ENCODE results near the gene NF2. TPM values are rescaled to one million over a fixed set of nuclear protein-coding genes. Genes with fewer than 3 reads are reported as not detected.

NF2 gene
- total RNA-seq, 1 experiment from 2014 or later: 56.9 TPM

DNA sequence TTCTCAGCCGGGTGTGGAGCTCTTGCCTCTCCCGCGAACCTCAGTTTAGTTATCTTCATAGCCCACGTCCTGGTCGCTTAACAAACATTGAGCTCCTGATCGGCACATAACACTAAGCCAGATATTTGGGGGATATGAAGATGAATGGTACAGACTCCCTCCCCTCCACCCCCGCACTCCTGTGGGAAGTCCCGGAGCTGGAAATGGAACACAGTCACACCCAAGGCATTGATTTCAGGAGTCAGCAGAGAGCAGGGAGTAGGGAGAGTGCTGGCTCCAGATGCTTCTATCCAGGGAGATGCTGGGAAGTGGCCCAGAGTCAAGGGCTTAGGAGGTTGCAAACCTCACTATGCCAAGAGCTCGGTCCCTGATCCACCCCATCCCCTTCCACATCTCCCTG, 90.2 kb downstream of the NF2 start:
- ChIA-PET CTCF (interaction anchor here (0.6 to 7.8 kb wide), 3 partner anchors 10 to 562 kb away, joined by 3 to 105 read pairs (median 5); no protein-coding TSS in a partner anchor), POLR2A (no interaction called here)
- H3K4me1 Mint-ChIP-seq: peaks cover 40% of the 10 kb centered on the region
- TF ChIP-seq SP1 (CRISPR knock-in tag; conservative IDR thresholded peaks at IDR 0.05) (no peak), ZNF317 (CRISPR knock-in tag; IDR thresholded peaks at IDR 0.05; ENCODE audit: borderline replicate concordance, low read depth) (no peak), KAT7 (CRISPR knock-in tag; IDR thresholded peaks at IDR 0.05; ENCODE audit: borderline replicate concordance) (no peak)
- TF ChIP-seq, protein P1, sequence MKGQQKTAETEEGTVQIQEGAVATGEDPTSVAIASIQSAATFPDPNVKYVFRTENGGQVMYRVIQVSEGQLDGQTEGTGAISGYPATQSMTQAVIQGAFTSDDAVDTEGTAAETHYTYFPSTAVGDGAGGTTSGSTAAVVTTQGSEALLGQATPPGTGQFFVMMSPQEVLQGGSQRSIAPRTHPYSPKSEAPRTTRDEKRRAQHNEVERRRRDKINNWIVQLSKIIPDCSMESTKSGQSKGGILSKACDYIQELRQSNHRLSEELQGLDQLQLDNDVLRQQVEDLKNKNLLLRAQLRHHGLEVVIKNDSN (CRISPR knock-in tag; IDR thresholded peaks at IDR 0.05): no peak
- no peaks in the 10 kb centered on the region for H3K9me3 Mint-ChIP-seq
- ATAC-seq (no peak), DNase-seq (ENCODE audit: low spot score) (no peak)
- no peak overlapping the region; the same call in 1 of the 2 replicates for H3K27ac Mint-ChIP-seq
- no peak overlapping the region for H3K4me3 Mint-ChIP-seq
- H3K27me3 Mint-ChIP-seq (ENCODE audit: low read depth): no peaks in the 10 kb centered on the region
- H3K36me3 Mint-ChIP-seq: no peaks in the 10 kb centered on the region

- ChIA-PET CTCF (no interaction called here), POLR2A (no interaction called here)
- no peaks in the 10 kb centered on the region for H3K27me3 Mint-ChIP-seq (ENCODE audit: low read depth)
- TF ChIP-seq RELA (CRISPR knock-in tag; IDR thresholded peaks at IDR 0.05; ENCODE audit: borderline replicate concordance): no peak
- TF ChIP-seq JAZF1 (CRISPR knock-in tag; IDR thresholded peaks at IDR 0.05): no peak
- DNase-seq (ENCODE audit: low spot score) (no peak), ATAC-seq (no peak)
- H3K27ac Mint-ChIP-seq: no peak overlapping the region
- H3K4me3 Mint-ChIP-seq: no peak overlapping the region
- H3K9me3 Mint-ChIP-seq: no peaks in the 10 kb centered on the region
- no peaks in the 10 kb centered on the region for H3K36me3 Mint-ChIP-seq
- peaks cover 26% of the 10 kb centered on the region for H3K4me1 Mint-ChIP-seq
Observed at GRCh38 chr22:29695129-29695926, 91.9 kb downstream of the NF2 start.

DNA sequence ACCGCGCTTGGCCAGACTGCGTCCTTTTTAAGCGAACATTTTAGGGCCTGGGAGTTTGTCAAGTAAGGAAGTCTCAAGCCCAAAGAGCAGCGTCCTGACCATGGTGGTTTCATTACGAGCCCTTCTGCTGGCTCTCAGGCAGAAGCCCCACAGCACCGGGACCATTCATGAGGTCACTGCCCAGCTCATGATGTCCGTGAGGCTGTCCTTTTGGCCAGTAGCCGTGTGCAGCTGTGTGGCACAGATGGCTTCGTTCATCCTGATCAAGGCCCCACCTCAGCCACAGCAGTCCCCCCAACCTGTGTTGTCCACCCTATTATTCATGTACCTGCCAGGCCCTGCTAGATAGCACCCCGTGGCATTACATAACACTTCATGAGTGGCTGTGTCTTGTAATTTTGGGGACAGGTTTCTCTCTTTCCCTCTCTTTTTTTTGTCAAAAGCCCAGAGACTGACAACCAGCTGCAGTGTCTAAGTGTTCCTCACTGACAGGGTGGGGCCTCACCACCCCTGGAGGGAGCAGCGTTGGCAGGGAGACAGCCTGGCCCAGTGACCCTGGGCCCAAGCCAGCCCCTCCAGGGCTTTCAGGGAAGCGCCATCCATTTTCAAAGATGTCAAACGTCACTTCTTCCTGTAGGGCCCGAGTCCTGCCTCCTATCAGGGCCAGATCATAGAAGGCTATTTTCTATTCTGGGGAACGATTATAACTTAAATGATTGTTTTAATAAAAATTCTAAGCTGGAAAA, 94.6 kb downstream of the NF2 start:
- CTCF ChIA-PET: no interaction called here
- no peak for TF ChIP-seq MAX (CRISPR knock-in tag; IDR thresholded peaks at IDR 0.05)
- TF ChIP-seq FOXP1 (CRISPR knock-in tag; IDR thresholded peaks at IDR 0.05; ENCODE audit: borderline replicate concordance): no peak
- TF ChIP-seq, protein P2, sequence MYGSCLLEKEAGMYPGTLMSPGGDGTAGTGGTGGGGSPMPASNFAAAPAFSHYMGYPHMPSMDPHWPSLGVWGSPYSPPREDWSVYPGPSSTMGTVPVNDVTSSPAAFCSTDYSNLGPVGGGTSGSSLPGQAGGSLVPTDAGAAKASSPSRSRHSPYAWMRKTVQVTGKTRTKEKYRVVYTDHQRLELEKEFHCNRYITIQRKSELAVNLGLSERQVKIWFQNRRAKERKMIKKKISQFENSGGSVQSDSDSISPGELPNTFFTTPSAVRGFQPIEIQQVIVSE (CRISPR knock-in tag; IDR thresholded peaks at IDR 0.05; ENCODE audit: borderline replicate concordance): no peak
- no peak for TF ChIP-seq PRRX2 (CRISPR knock-in tag; IDR thresholded peaks at IDR 0.05)
- no peak for TF ChIP-seq IRF2 (CRISPR knock-in tag; IDR thresholded peaks at IDR 0.05; ENCODE audit: borderline replicate concordance, low read depth)
- TF ChIP-seq CREM (CRISPR knock-in tag; IDR thresholded peaks at IDR 0.05): no peak
- TF ChIP-seq TP53 (CRISPR knock-in tag; IDR thresholded peaks at IDR 0.05): no peak
- TF ChIP-seq, protein P3, sequence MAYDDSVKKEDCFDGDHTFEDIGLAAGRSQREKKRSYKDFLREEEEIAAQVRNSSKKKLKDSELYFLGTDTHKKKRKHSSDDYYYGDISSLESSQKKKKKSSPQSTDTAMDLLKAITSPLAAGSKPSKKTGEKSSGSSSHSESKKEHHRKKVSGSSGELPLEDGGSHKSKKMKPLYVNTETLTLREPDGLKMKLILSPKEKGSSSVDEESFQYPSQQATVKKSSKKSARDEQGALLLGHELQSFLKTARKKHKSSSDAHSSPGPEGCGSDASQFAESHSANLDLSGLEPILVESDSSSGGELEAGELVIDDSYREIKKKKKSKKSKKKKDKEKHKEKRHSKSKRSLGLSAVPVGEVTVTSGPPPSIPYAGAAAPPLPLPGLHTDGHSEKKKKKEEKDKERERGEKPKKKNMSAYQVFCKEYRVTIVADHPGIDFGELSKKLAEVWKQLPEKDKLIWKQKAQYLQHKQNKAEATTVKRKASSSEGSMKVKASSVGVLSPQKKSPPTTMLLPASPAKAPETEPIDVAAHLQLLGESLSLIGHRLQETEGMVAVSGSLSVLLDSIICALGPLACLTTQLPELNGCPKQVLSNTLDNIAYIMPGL (CRISPR knock-in tag; IDR thresholded peaks at IDR 0.05): no peak
- TF ChIP-seq TCF7 (CRISPR knock-in tag; IDR thresholded peaks at IDR 0.05; ENCODE audit: low read depth): no peak
- TF ChIP-seq ZNF423 (CRISPR knock-in tag; IDR thresholded peaks at IDR 0.05): no peak
- no peak for TF ChIP-seq CREB1 (CRISPR knock-in tag; IDR thresholded peaks at IDR 0.05)
- no peak for TF ChIP-seq GABPB1 (CRISPR knock-in tag; IDR thresholded peaks at IDR 0.05)
- no peak for TF ChIP-seq ZNF317 (CRISPR knock-in tag; IDR thresholded peaks at IDR 0.05; ENCODE audit: borderline replicate concordance, low read depth)
- no peak for TF ChIP-seq ZNF232 (CRISPR knock-in tag; IDR thresholded peaks at IDR 0.05)
- no peak for TF ChIP-seq JUN (CRISPR knock-in tag; IDR thresholded peaks at IDR 0.05)
- no peak for TF ChIP-seq AFF4 (CRISPR knock-in tag; IDR thresholded peaks at IDR 0.05; ENCODE audit: borderline replicate concordance)
- no peak for TF ChIP-seq NFYB (CRISPR knock-in tag; conservative IDR thresholded peaks at IDR 0.05; ENCODE audit: low read depth)
- peaks cover 17% of the 10 kb centered on the region for H3K27me3 Mint-ChIP-seq (ENCODE audit: low read depth)
- no peak overlapping the region for H3K27ac Mint-ChIP-seq
- no peak for DNase-seq (ENCODE audit: low spot score)
- ATAC-seq: no peak
- H3K9me3 Mint-ChIP-seq: no peaks in the 10 kb centered on the region
- H3K36me3 Mint-ChIP-seq: no peaks in the 10 kb centered on the region
- H3K4me3 Mint-ChIP-seq: no peak overlapping the region
- POLR2A ChIA-PET: no interaction called here
- H3K4me1 Mint-ChIP-seq: peaks cover 27% of the 10 kb centered on the region

Measured in WTC11 (cell line).